Activated T-helper 9 cell treated with anti-CD3 and anti-CD28 coated beads, Interleukin-2, amount 50 U/mL, for 16 hours (primary cell): Measurements from ENCODE around the gene FGD4.

Experiments
- DNase-seq: peaks from one replicate; pipeline ENCODE4 v3.0.0-alpha.2; 2020; ENCODE audit warnings: low read depth

Gene FGD4

DNA sequence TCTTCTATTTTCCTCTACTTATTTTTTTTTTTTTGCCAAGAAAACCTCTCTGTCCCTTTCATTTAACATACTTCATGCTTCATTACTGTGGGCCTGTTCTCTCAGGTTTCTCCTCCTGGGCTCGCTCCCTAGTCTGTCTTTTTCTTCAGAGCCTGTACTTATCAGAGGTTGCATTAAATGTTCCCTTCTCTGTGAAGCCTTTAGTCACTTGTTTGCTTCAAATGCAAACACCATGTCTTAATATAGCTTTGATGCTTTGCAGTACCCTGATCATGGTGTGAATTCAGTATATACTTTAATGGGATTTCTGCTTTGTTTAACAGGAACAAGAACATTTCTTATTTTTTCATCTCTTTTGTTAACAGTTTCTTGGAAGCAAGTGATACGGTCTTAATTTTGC is 207.1 kb downstream of the FGD4 start:
- no peak for DNase-seq

GRCh38 chr12:32609966-32610365 is 210.6 kb downstream of the FGD4 start:
- DNase-seq = no peak

DNA sequence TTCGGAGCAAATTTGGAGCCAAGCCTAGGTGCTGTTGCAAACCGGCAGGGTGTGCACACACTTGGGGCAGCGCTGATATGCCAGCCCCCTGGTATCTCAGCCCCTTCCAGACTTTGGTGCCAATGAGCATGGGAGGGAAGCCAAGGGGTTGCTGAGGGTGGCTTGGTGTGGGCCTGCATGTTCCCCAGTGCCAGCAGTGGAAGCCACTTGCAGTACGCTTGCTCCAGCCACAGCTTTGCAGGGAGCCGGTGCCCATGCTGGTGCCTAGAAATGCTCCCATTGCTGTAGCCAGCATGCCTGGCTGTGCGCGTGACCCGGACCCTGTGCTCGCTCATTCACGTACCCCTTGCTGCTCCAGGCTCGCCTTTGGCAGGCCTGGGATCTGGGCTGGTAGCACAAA is 212.6 kb downstream of the FGD4 start:
- no peak for DNase-seq

- no peak for DNase-seq
Measured at GRCh38 chr12:32612658-32613614, 213.6 kb downstream of the FGD4 start.

DNA sequence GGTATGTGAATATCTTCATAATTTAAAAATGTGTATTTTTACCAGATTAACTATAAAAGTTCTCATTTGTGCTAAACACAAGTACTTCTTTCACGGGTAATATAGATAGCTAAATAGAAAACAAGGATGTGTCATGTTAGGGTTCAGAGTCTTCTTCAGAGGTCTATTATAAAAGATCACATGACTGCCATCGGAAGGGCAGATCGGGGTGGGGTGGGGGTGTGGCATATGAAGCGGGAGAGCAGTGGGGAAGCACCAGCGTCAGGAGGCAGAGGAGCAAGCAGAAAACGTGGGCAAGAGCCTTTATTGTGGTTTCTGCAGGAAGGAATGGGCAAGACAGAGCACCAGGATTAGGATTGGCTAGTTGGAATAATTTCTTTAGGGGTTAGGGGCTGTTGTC is 216.1 kb downstream of the FGD4 start:
- DNase-seq = no peak

- DNase-seq = no peak
Measured at GRCh38 chr12:32617534-32617933, 218.2 kb downstream of the FGD4 start.

DNA sequence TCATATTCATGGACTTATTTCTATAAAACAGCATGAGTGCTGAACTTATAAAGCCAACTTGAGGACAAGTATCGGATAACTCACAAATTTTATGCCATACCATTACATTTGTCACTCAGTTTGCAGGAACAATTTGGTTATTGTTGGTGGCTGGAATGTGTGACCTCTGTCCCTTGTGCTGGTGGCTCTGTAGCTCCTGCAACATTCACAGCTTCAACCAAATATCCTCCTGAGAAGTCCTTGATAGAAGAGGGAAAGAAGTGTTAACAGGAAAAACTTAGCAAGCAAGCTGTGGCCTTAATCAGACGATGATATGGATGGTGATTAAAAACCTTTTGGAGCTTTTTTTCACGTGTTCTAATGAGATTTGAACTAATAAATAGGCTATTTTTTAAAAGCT is 218.8 kb downstream of the FGD4 start:
- DNase-seq = no peak

DNA sequence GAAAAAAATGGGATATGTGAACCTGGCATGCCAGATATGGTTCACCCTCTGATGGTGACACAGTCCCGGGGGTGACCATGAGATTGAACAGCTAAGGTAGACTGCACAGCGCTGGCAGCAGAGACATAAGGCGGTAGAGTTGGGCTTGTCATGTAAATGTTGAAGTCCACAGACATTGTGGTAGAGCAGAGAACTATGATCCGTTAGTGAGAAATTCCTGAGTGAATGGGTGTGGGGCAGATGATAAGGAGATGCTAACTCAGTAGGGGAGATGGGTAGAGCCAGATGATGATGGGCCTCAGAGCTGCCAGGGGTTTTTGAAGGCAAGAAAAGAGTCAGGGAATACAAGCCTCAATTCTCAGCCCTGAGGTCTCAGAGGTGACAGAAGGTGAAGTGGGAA is 228.6 kb downstream of the FGD4 start:
- DNase-seq = no peak

- no peak for DNase-seq
Measured at GRCh38 chr12:32641287-32641901, 242.0 kb downstream of the FGD4 start.

GRCh38 chr12:32644431-32644830 is 245.1 kb downstream of the FGD4 start:
- no peak for DNase-seq

GRCh38 chr12:32647275-32647674 is 247.9 kb downstream of the FGD4 start:
- DNase-seq = no peak

DNA sequence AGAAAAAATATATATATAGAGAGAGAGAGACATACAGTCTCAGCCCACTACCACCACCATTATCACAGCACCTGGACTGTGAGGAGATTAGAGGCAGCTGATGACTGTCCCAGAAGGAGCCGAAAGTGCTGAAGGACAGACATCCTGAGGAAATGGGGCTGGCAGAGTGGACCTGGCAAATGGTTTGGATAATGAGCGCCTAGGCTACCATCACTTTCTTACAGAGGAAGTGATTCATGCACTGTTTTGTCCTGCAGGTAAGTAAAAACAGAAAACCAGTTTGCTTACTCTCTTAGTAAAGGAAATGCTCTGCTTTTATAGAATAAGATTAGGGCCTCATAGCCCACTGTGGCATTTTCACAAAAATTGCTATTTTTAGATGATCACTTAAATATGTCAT is 251.2 kb downstream of the FGD4 start:
- DNase-seq = no peak

DNA sequence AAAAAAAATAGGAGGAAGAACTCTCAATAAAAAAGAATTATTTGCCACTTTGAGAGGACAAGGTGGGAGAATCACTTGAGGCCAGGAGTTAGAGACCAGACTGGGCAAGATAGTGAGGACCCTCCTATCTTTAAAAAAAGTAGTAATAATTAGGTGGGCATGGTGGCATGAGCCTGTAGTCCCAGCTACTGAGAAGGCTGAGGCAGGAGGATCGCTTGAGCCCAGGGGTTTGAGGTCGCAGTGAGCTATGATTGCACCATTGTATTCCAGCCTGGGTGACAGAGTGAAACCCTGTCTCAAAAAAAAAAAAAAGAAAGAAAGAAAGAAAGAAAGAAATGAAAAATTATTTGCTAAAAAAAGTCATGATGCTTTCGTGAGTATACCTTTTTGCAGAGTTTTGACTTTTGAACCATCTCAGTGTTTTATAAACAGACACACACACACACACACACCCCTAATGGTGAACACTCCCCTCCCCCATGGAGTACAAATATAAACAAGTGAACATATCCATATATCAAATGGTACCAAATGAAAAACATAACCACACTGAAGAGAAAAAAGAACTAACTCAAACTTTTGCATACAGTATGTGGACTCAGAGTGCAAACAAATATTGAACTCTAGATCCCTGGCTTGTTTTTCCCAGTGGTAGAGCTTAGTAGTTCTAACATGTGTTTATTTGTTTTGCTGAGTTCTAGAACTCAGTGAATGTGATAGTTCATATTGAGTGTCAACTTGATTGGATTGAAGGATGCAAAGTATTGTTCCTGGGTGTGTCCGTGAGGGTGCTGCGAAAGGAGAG is 252.0 kb downstream of the FGD4 start:
- no peak for DNase-seq

- no peak for DNase-seq
Measured at GRCh38 chr12:32651956-32652210, 252.5 kb downstream of the FGD4 start.

DNA sequence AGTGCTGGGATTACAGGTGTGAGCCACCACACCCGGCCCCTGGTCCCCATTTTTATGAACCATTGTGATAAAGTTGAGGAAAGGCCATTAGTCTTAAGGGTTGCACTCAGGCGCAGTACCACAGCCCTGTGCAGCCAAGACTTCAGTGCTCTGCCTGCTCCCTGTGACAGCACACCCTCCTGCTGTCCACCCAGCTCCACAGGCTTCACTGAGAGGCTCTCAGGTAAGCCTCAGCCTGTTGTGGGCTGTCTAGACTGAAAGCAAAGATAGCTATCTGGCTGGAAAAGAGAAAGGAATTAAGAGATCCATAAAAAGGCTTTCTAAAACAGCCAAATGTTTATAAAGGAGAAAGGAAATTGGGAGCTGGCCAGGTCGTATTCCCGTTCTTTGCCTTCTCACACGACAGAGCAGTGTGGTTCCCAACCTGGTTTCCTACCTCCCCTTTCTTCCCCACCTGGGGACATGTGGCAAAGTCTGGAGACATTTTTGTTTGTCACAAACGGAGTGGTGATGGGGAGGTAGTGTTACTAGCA is 260.6 kb downstream of the FGD4 start:
- no peak for DNase-seq

DNA sequence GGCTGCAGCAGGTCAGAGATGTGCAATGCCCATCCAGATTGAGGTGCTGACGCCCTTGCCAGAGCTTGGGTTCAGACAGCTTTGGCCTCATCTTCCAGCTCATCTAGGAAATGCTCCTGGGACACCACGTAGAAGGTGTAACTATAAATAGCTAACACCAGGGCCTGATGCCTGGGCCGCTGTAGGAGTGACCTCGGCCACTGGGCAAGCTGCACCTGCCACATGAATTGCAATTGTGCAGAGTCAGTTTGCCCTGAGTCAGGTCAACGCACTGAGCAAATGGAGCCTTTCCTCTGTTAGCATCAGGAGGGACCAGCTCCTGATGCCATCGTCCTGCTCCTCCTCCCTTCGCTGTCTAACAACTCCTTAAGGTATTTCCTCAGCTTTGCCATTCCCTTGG is 262.3 kb downstream of the FGD4 start:
- DNase-seq = no peak

GRCh38 chr12:32662665-32663064 is 263.3 kb downstream of the FGD4 start:
- DNase-seq = no peak

DNA sequence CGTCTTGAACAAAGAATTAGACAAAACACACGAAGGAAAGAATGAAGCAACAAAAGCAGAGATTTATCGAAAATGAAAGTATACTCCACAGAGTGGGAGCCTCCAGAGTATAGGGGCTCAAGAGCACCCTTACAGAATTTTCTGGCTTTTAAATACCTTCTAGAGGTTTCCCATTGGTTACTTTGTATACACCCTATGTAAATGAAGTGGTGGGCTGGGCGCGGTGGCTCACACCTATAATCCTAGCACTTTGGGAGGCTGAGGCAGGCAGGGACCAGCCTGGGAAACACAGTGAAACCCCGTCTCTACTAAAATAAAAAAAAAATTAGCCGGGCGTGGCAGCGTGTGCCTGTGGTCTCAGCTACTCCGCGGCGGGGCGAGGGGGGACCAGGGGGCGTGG is 266.7 kb downstream of the FGD4 start:
- no peak for DNase-seq

DNA sequence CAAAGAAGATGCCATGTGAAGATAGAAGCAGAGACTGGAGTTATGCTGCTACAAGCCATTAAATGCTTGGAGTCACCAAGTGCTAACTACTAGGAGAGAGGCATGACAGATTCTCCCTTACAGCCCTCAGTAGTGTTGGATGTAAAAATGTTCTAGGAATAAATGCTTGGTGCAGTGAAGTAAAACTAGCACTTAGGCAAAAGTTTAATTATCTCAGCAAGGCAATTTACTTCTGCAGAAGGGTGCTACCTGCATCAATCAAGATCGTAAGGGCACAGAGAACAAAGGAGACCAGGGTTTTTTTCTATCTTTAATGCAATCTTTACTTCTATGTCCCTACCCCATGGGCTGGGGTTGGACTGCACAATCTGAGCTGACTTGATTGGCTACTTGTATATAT is 270.2 kb downstream of the FGD4 start:
- DNase-seq = no peak

- DNase-seq = no peak
Measured at GRCh38 chr12:32671930-32672780, 272.8 kb downstream of the FGD4 start.

GRCh38 chr12:32679091-32679919 is 279.9 kb downstream of the FGD4 start, which contains the start of gene DNM1L:
Gene DNM1L, plus strand, starts transcription at chr12:32679301. Its CDS starts 63 bp downstream, at chr12:32679364.
- DNase-seq = peak; percentile 86
